K562 (cell line): ENCODE measurements around the gene UBE2G2. TPM values are rescaled to one million over a fixed set of nuclear protein-coding genes. Genes with fewer than 3 reads are reported as not detected.

ENCODE experiments used
- ARNT ChIP-seq, 2 experiments: fragments of 450-650 bp; IDR thresholded peaks; 2 replicates each; pipeline ENCODE4 v1.6.1; 2016; ENCODE audit warnings: mild to moderate bottlenecking in 1 of 2
- CBFA2T2 ChIP-seq: fragments of 450-650 bp; conservative IDR thresholded peaks from 2 replicates; pipeline ENCODE4 v1.6.1; 2017; ENCODE audit warnings: mild to moderate bottlenecking
- CBX3 ChIP-seq, 2 experiments: IDR thresholded peaks; 1 replicate in 1 of 2; 2 replicates in 1 of 2; pipeline ENCODE4 v1.6.1; 2012; ENCODE audit warnings: inconsistent platforms in 2 of 2, low read length in 2 of 2, borderline replicate concordance in 1 of 2, control low read depth in 1 of 2
- CC2D1A ChIP-seq: fragments of 450-650 bp; IDR thresholded peaks from 2 replicates; pipeline ENCODE4 v1.6.1; 2017; ENCODE audit warnings: mild to moderate bottlenecking
- COPS2 ChIP-seq: fragments of 450-650 bp; conservative IDR thresholded peaks from 2 replicates; pipeline ENCODE4 v1.6.1; 2016; ENCODE audit warnings: mild to moderate bottlenecking, moderate library complexity
- HNRNPH1 ChIP-seq: fragments of 200-400 bp; formaldehyde crosslinking; optimal IDR thresholded peaks from 2 replicates; pipeline ENCODE3; 2017; ENCODE audit warnings: low read depth, mild to moderate bottlenecking, low read length, moderate library complexity
- IRF9 ChIP-seq: fragments of 450-650 bp; IDR thresholded peaks from 2 replicates; pipeline ENCODE4 v1.6.1; 2016; ENCODE audit warnings: missing biosample characterization, missing genetic modification characterization
- POLR2AphosphoS2 ChIP-seq: IDR thresholded peaks from 2 replicates; pipeline ENCODE4 v1.6.1; 2012; ENCODE audit warnings: low read length, improper control_type of control experiment
- RBBP5 ChIP-seq: fragments of 200-600 bp; sonication (generic); IDR thresholded peaks from 2 replicates; pipeline ENCODE4 v1.6.1; 2012; ENCODE audit warnings: borderline replicate concordance, mild to moderate bottlenecking, low read length, control low read depth, inconsistent platforms; ENCODE audit not compliant: insufficient read depth, poor library complexity, severe bottlenecking
- SAFB2 ChIP-seq: fragments of 200-400 bp; formaldehyde crosslinking; IDR thresholded peaks from 2 replicates; pipeline ENCODE4 v1.6.1; 2018; ENCODE audit warnings: borderline replicate concordance, low read length, low read depth, moderate library complexity; ENCODE audit not compliant: severe bottlenecking
- STAT5B ChIP-seq: fragments of 250-450 bp; sonication (Bioruptor Pico); IDR thresholded peaks from 2 replicates; pipeline ENCODE4 v1.8.0; 2021; ENCODE audit warnings: mild to moderate bottlenecking, inconsistent platforms
- ZNF444 ChIP-seq: fragments of 250-450 bp; sonication (Bioruptor Pico); IDR thresholded peaks from 2 replicates; pipeline ENCODE4 v1.4.0; 2020; ENCODE audit warnings: mild to moderate bottlenecking, moderate library complexity
- ZNF592 ChIP-seq: fragments of 450-650 bp; IDR thresholded peaks from 2 replicates; pipeline ENCODE4 v1.6.1; 2017; ENCODE audit warnings: antibody characterized with exemption, mild to moderate bottlenecking
- polyA plus RNA-seq, 8 experiments: library from polyadenylated mRNA; depleted of rRNA in 4 of 8; stranded (reverse) in 5 of 8; unstranded in 3 of 8; fragments of >200 nt; fragmentation: Nextera tagmentation in 2 of 8; fragmentation: Illumina TruSeq in 1 of 8; extraction: Ambion mirVana in 2 of 8; extraction: Trizol in 1 of 8; gene quantifications; 2 replicates each; pipeline versions ENCODE4 v1.2.1 to v1.2.3, GENCODE V29; 2011 to 2014; ENCODE audit warnings: inconsistent platforms in 1 of 8, missing spikeins in 1 of 8
- total RNA-seq, 7 experiments: library from RNA; depleted of rRNA in 6 of 7; stranded (reverse); fragments of >200 nt in 6 of 7; fragmentation: Illumina TruSeq in 2 of 7; extraction: Trizol in 2 of 7; gene quantifications; 2 replicates each; pipeline versions ENCODE4 v1.2.1 to v1.2.3, GENCODE V29; 2011 to 2021; ENCODE audit warnings: low replicate concordance in 1 of 7
- TF ChIP-seq, protein P1 (sequence below): fragments of 450-650 bp; IDR thresholded peaks from 2 replicates; pipeline ENCODE4 v1.7.1; 2018; ENCODE audit warnings: mild to moderate bottlenecking, low read depth; ENCODE audit not compliant: partially characterized antibody
- TF ChIP-seq, protein P2 (sequence below), 2 experiments: fragments of 250-450 bp in 1 of 2; fragments of 450-650 bp in 1 of 2; sonication (Bioruptor Pico) in 1 of 2; IDR thresholded peaks; 2 replicates each; pipeline versions ENCODE4 v1.6.1 to v1.8.0; 2016 to 2021; ENCODE audit warnings: mild to moderate bottlenecking in 2 of 2, moderate library complexity in 2 of 2, missing compliant biosample characterization in 1 of 2, missing genetic modification characterization in 1 of 2
- TF ChIP-seq, protein P3 (sequence below): sonication (generic); formaldehyde crosslinking; IDR thresholded peaks from 2 replicates; pipeline ENCODE4 v1.8.1; 2022; ENCODE audit warnings: missing genetic modification reagents
- TF ChIP-seq, protein P4 (sequence below): sonication (generic); formaldehyde crosslinking; IDR thresholded peaks from 2 replicates; pipeline ENCODE4 v1.9.0; 2022; ENCODE audit warnings: mild to moderate bottlenecking, missing genetic modification reagents

The UBE2G2 gene
- total and polyA plus RNA-seq, 9 of the 15 experiments (the other 6 are each of a cell fraction or from before 2014, with no cell fraction given), result 47.5 to 225 (median 140) TPM

DNA sequence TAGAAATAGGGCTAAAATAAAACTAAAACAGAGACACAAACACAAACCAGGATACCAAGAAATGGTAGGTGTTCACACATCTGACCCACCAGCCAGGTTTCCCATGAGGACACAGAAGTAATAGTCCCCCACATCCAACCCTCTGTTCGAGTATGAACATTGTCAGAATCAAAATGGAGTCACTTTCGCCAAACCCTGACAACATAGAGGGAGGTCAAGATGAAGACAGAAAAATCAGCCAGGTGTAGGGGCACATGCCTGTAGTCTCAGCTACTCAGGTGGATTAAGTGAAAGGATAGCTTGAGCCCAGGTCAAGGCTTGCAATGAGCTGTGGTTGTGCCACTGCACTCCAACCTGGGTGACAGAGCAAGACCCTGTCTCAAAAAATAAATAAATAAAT, 3.8 kb downstream of the UBE2G2 start (continued):
- TF ChIP-seq ZNF444 (no peak), IRF9 (tag) (peak; percentile 79), SAFB2 (no peak), HNRNPH1 (no peak), STAT5B (no peak), POLR2AphosphoS2 (no peak), CC2D1A (no peak), CBFA2T2 (no peak), COPS2 (no peak), ARNT (IDR thresholded peaks at IDR 0.05) (no peak), CBX3 (IDR thresholded peaks at IDR 0.05; ENCODE audit: borderline replicate concordance in 1 of 2, low read length in 2 of 2) (no peak), ZNF592 (peak; percentile 97), RBBP5 (no peak)
- TF ChIP-seq, protein P1, sequence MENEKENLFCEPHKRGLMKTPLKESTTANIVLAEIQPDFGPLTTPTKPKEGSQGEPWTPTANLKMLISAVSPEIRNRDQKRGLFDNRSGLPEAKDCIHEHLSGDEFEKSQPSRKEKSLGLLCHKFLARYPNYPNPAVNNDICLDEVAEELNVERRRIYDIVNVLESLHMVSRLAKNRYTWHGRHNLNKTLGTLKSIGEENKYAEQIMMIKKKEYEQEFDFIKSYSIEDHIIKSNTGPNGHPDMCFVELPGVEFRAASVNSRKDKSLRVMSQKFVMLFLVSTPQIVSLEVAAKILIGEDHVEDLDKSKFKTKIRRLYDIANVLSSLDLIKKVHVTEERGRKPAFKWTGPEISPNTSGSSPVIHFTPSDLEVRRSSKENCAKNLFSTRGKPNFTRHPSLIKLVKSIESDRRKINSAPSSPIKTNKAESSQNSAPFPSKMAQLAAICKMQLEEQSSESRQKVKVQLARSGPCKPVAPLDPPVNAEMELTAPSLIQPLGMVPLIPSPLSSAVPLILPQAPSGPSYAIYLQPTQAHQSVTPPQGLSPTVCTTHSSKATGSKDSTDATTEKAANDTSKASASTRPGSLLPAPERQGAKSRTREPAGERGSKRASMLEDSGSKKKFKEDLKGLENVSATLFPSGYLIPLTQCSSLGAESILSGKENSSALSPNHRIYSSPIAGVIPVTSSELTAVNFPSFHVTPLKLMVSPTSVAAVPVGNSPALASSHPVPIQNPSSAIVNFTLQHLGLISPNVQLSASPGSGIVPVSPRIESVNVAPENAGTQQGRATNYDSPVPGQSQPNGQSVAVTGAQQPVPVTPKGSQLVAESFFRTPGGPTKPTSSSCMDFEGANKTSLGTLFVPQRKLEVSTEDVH, result no peak
- TF ChIP-seq, protein P2, sequence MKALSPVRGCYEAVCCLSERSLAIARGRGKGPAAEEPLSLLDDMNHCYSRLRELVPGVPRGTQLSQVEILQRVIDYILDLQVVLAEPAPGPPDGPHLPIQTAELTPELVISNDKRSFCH (CRISPR knock-in tag; IDR thresholded peaks at IDR 0.05), result no peak
- TF ChIP-seq, protein P2 (tag; IDR thresholded peaks at IDR 0.05), result peak; percentile 90
- TF ChIP-seq, protein P3, sequence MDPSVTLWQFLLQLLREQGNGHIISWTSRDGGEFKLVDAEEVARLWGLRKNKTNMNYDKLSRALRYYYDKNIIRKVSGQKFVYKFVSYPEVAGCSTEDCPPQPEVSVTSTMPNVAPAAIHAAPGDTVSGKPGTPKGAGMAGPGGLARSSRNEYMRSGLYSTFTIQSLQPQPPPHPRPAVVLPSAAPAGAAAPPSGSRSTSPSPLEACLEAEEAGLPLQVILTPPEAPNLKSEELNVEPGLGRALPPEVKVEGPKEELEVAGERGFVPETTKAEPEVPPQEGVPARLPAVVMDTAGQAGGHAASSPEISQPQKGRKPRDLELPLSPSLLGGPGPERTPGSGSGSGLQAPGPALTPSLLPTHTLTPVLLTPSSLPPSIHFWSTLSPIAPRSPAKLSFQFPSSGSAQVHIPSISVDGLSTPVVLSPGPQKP (CRISPR knock-in tag), result no peak
- TF ChIP-seq, protein P4, sequence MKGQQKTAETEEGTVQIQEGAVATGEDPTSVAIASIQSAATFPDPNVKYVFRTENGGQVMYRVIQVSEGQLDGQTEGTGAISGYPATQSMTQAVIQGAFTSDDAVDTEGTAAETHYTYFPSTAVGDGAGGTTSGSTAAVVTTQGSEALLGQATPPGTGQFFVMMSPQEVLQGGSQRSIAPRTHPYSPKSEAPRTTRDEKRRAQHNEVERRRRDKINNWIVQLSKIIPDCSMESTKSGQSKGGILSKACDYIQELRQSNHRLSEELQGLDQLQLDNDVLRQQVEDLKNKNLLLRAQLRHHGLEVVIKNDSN (CRISPR knock-in tag), result no peak
